ENCODE results near the gene ARHGAP20.
A peak's percentile ranks its signal among the peaks of the same experiment; 100 is the strongest.

Gene ARHGAP20

GRCh38 chr11:110675548-110675947 lies 36.7 kb downstream of the ARHGAP20 start:
- H3K27ac ChIP-seq (ENCODE audit: extremely low read depth, low read depth, low read length): no peak overlapping the region
- H3K4me3 ChIP-seq (ENCODE audit: low read depth, low read length): no peak overlapping the region
- CTCF ChIA-PET: interaction anchor here (0.5 kb wide), 1 partner anchor 308 kb away, joined by 3 read pairs; no protein-coding TSS in a partner anchor
- no peaks in the 10 kb centered on the region for H3K9me3 ChIP-seq (ENCODE audit: control insufficient read depth, insufficient read depth, low read depth, low read length)
- TF ChIP-seq ZSCAN16 (tag by site-specific recombination; IDR thresholded peaks at IDR 0.05): no peak
- no peak for TF ChIP-seq ZXDB (tag by site-specific recombination; IDR thresholded peaks at IDR 0.05)
- no peak for TF ChIP-seq ZSCAN30 (tag by site-specific recombination; IDR thresholded peaks at IDR 0.05)
- TF ChIP-seq ZNF398 (tag by site-specific recombination; IDR thresholded peaks at IDR 0.05): no peak
- TF ChIP-seq SCRT2 (tag by site-specific recombination; IDR thresholded peaks at IDR 0.05): no peak
- no peak for TF ChIP-seq KLF8 (tag by site-specific recombination; IDR thresholded peaks at IDR 0.05)
- no peak for TF ChIP-seq ZNF112 (tag by site-specific recombination; IDR thresholded peaks at IDR 0.05)
- TF ChIP-seq ZNF768 (tag by site-specific recombination; IDR thresholded peaks at IDR 0.05): no peak
- TF ChIP-seq ZNF335 (tag by site-specific recombination; conservative IDR thresholded peaks at IDR 0.05): no peak
- no peak for TF ChIP-seq ZNF280D (tag by site-specific recombination; IDR thresholded peaks at IDR 0.05)
- POLR2A ChIA-PET: no interaction called here
- H3K4me1 ChIP-seq (ENCODE audit: control insufficient read depth, insufficient read depth, low read length): no peaks in the 10 kb centered on the region
- no peaks in the 10 kb centered on the region for H3K36me3 ChIP-seq (ENCODE audit: control insufficient read depth in 2 of 2, insufficient read depth in 1 of 2, low read length in 2 of 2)

GRCh38 chr11:110665689-110666465 lies 46.4 kb downstream of the ARHGAP20 start:
- H3K4me3 ChIP-seq (ENCODE audit: low read depth, low read length): no peak overlapping the region
- no peaks in the 10 kb centered on the region for H3K9me3 ChIP-seq (ENCODE audit: control insufficient read depth, insufficient read depth, low read depth, low read length)
- H3K36me3 ChIP-seq (ENCODE audit: control insufficient read depth in 2 of 2, insufficient read depth in 1 of 2, low read length in 2 of 2): no peaks in the 10 kb centered on the region
- H3K27ac ChIP-seq (ENCODE audit: extremely low read depth, low read depth, low read length): no peak overlapping the region
- ChIA-PET CTCF (no interaction called here), POLR2A (no interaction called here)
- no peaks in the 10 kb centered on the region for H3K4me1 ChIP-seq (ENCODE audit: control insufficient read depth, insufficient read depth, low read length)
- TF ChIP-seq ZNF645 (tag by site-specific recombination; IDR thresholded peaks at IDR 0.05) (no peak), ZNF248 (tag by site-specific recombination; IDR thresholded peaks at IDR 0.05) (peak; percentile 91)

GRCh38 chr11:110655967-110656366 lies 56.3 kb downstream of the ARHGAP20 start:
- H3K36me3 ChIP-seq (ENCODE audit: control insufficient read depth in 2 of 2, insufficient read depth in 1 of 2, low read length in 2 of 2): no peaks in the 10 kb centered on the region
- TF ChIP-seq ZNF747 (tag by site-specific recombination; IDR thresholded peaks at IDR 0.05) (no peak), ZBTB11 (tag by site-specific recombination; conservative IDR thresholded peaks at IDR 0.05; ENCODE audit: low read depth) (no peak), ZNF18 (tag by site-specific recombination; IDR thresholded peaks at IDR 0.05) (no peak), ZBTB21 (tag by site-specific recombination; IDR thresholded peaks at IDR 0.05) (no peak)
- no peak overlapping the region for H3K27ac ChIP-seq (ENCODE audit: extremely low read depth, low read depth, low read length)
- CTCF ChIA-PET: no interaction called here
- H3K4me1 ChIP-seq (ENCODE audit: control insufficient read depth, insufficient read depth, low read length): no peaks in the 10 kb centered on the region
- POLR2A ChIA-PET: no interaction called here
- no peaks in the 10 kb centered on the region for H3K9me3 ChIP-seq (ENCODE audit: control insufficient read depth, insufficient read depth, low read depth, low read length)
- H3K4me3 ChIP-seq (ENCODE audit: low read depth, low read length): no peak overlapping the region
